Neuron (in vitro differentiated cells): Measurements from ENCODE around the gene HAVCR2.
"Not testable (repeated sequence)": the region's sequence is repeated elsewhere in the genome, so short reads cannot be mapped to it uniquely, and the experiment has no call there.

Experiments used
- H2AFZ ChIP-seq: one replicate; pipeline ENCODE4 v1.6.1; 2013; ENCODE audit warnings: low read depth, mild to moderate bottlenecking, inconsistent platforms, low read length, moderate library complexity
- H3K27me3 ChIP-seq: one replicate; pipeline ENCODE4 v1.6.1; 2013; ENCODE audit warnings: low read length; ENCODE audit not compliant: insufficient read depth
- H3K36me3 ChIP-seq: one replicate; pipeline ENCODE4 v1.6.1; 2013; ENCODE audit warnings: low read length; ENCODE audit not compliant: insufficient read depth
- H3K4me1 ChIP-seq: one replicate; pipeline ENCODE4 v1.6.1; 2013; ENCODE audit warnings: low read length; ENCODE audit not compliant: insufficient read depth
- H3K4me3 ChIP-seq: 2 replicates; pipeline ENCODE4 v1.5.1; 2013; ENCODE audit warnings: mild to moderate bottlenecking, low read length, moderate library complexity
- H3K9me3 ChIP-seq: one replicate; pipeline ENCODE4 v1.6.1; 2013; ENCODE audit warnings: low read length

Gene HAVCR2

DNA sequence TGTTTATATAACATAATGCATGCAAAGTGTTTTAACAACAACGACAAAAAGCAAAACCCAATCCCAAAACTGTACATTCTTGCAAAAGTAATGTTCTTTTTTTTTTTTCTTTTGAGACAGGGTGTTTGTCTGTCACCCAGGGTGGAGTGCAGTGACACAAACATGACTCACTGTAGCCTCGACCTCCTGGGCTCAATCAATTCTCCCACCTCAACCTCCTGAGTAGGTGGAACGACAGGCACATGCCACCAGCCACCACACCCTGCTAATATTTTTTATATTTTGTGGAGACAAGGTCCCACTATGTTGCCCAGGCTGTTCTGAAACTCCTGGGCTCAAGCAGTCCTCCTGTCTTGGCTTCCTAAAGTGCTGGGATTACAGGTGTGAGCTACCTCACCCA is 36.3 kb downstream of the HAVCR2 start:
- Histone ChIP-seq H2AFZ (no peak overlapping the region), H3K36me3 (no peaks in the 10 kb centered on the region), H3K27me3 (peaks cover 2% of the 10 kb centered on the region), H3K4me3 (no peak overlapping the region), H3K9me3 (no peaks in the 10 kb centered on the region), H3K4me1 (no peaks in the 10 kb centered on the region)

DNA sequence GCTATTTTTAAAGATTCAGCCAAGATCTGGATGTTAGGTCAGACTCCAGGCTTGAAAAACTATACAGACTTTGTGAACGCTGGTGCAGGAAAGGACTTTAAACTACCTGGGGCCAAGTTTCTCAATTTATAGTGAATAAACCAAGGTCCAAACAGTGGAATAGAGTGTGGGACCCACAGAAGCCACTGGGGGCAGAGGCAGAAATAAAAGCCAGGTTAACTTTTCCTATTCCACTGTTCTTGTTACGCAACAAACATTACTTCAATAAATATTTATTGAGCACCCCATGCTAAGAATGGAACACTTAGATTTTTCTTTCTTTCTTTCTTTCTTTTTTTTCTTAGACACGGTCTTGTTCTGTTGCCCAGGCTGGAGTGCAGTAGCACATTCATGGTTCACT is 38.9 kb downstream of the HAVCR2 start:
- Histone ChIP-seq H3K9me3 (no peaks in the 10 kb centered on the region), H3K4me1 (no peaks in the 10 kb centered on the region), H3K36me3 (no peaks in the 10 kb centered on the region), H3K27me3 (peaks cover 2% of the 10 kb centered on the region), H2AFZ (no peak overlapping the region), H3K4me3 (no peak overlapping the region)

DNA sequence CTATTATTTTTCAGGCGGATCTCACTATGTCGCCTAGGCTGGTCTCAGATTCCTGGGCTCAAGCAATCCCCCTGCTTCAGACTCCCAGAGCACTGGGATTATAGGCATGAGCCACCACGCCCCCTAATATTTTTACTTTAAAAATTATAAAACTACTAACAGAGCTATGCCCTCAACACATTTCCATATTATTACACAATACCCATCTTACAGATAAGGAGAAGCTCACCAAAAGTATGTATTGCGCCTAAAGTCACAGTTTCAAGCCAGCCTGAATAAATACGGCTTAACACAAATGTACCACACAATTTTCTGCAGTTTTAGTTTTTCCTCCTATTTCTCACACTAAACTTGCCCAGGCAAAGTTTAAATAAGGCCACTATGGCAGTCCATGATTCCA is 40.1 kb downstream of the HAVCR2 start:
- no peaks in the 10 kb centered on the region for H3K36me3 ChIP-seq
- H2AFZ ChIP-seq: no peak overlapping the region
- no peaks in the 10 kb centered on the region for H3K9me3 ChIP-seq
- peaks cover 2% of the 10 kb centered on the region for H3K27me3 ChIP-seq
- no peak overlapping the region for H3K4me3 ChIP-seq
- no peaks in the 10 kb centered on the region for H3K4me1 ChIP-seq

DNA sequence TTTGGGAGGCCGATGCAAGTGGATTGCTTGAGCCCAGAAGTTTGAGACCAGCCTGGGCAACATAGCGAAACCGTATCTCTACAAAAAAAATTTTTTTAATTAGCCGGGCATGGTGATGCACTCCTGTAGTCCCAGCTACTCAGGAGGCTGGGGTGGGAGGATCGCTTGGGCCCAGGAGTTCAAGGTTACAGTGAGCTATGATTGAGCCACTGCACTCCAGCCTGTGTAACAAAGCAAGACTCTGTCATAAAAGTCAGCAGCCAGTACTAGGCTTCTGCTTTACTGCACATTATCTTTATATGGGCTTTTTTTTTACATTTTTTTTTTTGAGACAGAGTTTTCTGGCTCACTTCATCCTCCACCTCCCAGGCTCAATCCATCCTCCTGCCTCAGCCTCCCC is 40.5 kb downstream of the HAVCR2 start:
- peaks cover 2% of the 10 kb centered on the region for H3K27me3 ChIP-seq
- H3K9me3 ChIP-seq: no peaks in the 10 kb centered on the region
- no peak overlapping the region for H3K4me3 ChIP-seq
- no peak overlapping the region for H2AFZ ChIP-seq
- H3K4me1 ChIP-seq: no peaks in the 10 kb centered on the region
- H3K36me3 ChIP-seq: no peaks in the 10 kb centered on the region

DNA sequence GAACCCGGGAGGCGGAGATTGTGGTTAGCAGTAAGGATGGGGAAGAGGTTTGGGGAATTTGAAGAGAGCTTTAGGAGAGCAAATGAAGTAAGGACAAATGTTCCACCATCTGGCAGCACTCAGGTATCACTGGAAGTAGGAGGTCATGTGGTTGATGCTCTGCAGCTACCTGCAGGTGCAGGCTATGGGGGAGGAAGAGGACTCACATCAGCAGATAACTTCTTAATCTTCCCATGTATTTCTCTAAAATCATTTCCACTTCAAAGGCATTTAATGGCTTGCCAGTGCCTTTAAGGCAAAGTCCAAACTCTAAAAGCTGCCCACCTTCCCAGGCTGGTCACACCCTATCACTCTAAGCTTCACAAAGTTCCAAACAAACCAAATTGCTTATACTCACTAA is 41.8 kb downstream of the HAVCR2 start:
- Histone ChIP-seq H2AFZ (no peak overlapping the region), H3K27me3 (no peaks in the 10 kb centered on the region), H3K4me1 (no peaks in the 10 kb centered on the region), H3K36me3 (no peaks in the 10 kb centered on the region), H3K9me3 (no peaks in the 10 kb centered on the region), H3K4me3 (no peak overlapping the region)

DNA sequence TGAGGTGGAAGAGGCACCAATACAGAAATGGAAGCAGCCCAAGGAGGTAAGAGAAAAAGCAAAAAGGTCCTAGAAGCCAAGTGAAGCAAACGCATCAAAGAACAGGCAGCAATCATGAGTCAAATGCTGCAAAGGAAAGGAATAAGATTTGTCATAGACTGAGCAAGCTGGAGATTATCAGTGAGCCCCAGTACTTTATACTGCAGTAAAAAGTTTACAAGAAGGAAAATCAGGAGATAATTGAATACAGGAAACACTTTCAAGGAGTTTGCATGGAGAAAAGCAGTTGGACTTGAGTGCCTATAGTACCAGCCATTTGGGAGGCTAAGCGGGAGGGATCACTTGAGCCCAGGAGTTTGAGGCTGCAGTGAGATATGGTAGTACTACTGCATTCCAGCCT is 42.8 kb downstream of the HAVCR2 start:
- Histone ChIP-seq H3K4me1 (no peaks in the 10 kb centered on the region), H3K36me3 (no peaks in the 10 kb centered on the region), H3K9me3 (no peaks in the 10 kb centered on the region), H2AFZ (no peak overlapping the region), H3K4me3 (no peak overlapping the region), H3K27me3 (no peaks in the 10 kb centered on the region)

DNA sequence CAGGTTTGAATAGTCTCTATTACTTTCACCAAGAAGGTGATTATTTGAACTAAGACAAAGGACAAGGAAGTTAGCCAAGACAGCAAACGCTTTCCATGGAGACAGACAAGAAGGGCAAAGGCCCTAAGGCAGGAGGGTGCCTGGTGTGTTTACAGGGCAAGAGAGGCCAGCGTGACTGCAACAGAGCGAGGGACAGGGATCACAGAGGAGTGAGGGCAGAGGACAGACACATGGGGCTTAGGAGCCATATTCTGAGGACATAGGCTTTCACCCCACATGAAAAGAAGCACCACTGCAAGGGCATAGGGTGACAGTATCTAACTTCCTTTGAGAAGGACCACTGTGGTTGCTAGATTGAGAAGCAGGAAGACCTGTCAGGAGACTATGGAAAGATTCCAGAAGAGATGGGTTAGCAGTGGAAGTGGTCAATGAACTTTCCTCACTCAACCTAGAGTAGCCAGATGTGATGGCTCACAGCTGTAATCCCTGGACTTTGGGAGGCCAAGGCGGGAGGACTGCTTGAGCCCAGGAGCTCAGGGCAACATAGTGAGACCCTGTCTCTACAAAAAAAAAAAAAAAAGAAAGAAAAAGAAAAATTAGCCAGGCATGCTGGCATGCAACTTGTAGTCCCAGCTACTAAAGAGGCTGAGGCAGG is 44.9 kb downstream of the HAVCR2 start:
- no peak overlapping the region for H2AFZ ChIP-seq
- H3K4me3 ChIP-seq: no peak overlapping the region
- H3K4me1 ChIP-seq: no peaks in the 10 kb centered on the region

DNA sequence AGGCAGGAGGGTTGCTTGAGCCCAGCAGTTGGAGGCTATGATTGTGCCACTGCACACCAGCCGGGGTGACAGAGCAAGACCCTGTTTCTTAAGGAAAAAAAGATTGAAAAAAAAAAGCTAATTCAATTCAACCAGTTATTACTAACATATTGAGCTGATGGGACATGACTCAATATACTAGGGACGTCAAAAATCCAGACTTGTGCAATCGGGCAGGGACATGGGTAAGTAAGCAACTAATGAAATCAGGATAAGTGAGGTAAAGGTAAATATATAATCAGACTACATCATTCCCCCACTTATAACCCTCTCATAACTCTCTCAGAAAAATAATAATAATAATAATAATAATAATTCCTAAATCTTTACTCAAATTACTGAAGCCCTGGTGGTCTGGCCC is 49.0 kb downstream of the HAVCR2 start:
- Histone ChIP-seq H3K36me3 (no peaks in the 10 kb centered on the region), H3K4me1 (no peaks in the 10 kb centered on the region), H2AFZ (no peak overlapping the region), H3K4me3 (no peak overlapping the region), H3K27me3 (no peaks in the 10 kb centered on the region), H3K9me3 (no peaks in the 10 kb centered on the region)

More for the DNA sequence above, 44.9 kb downstream of the HAVCR2 start:
- no peaks in the 10 kb centered on the region for H3K9me3 ChIP-seq
- H3K27me3 ChIP-seq: no peaks in the 10 kb centered on the region
- no peaks in the 10 kb centered on the region for H3K36me3 ChIP-seq

DNA sequence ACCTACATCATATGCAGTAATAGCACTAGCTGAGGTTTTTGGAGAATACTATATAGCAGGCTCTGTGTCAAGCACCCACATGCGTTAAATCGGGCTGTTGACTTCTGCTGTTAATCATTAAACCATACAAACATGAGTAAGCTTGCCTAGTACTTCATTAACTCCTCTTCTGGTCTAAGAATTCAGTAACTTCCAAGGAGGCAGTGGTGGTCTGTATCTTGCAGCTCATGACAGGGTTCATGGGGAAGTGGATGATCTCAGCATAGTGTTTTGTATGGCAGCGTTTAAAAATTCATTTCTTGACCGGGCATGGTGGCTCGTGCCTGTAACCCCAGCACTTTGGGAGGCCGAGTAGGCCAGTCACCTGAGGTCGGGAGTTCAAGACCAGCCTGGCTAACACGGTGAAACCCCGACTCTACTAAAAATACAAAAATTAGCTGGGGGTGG is 49.7 kb downstream of the HAVCR2 start, which contains the start of gene HAVCR1:
Gene HAVCR1 (minus strand): TSS at position 24 of the 447 bp plus-strand sequence. CDS start 1,173 bp downstream, outside the sequence.
- H3K27me3 ChIP-seq: no peaks in the 10 kb centered on the region
- no peak within 1 kb of the TSS for H3K4me3 ChIP-seq
- H3K36me3 ChIP-seq: no peaks in the 10 kb centered on the region
- H3K4me1 ChIP-seq: no peaks in the 10 kb centered on the region
- no peak within 1 kb of the TSS for H2AFZ ChIP-seq
- no peaks in the 10 kb centered on the region for H3K9me3 ChIP-seq

DNA sequence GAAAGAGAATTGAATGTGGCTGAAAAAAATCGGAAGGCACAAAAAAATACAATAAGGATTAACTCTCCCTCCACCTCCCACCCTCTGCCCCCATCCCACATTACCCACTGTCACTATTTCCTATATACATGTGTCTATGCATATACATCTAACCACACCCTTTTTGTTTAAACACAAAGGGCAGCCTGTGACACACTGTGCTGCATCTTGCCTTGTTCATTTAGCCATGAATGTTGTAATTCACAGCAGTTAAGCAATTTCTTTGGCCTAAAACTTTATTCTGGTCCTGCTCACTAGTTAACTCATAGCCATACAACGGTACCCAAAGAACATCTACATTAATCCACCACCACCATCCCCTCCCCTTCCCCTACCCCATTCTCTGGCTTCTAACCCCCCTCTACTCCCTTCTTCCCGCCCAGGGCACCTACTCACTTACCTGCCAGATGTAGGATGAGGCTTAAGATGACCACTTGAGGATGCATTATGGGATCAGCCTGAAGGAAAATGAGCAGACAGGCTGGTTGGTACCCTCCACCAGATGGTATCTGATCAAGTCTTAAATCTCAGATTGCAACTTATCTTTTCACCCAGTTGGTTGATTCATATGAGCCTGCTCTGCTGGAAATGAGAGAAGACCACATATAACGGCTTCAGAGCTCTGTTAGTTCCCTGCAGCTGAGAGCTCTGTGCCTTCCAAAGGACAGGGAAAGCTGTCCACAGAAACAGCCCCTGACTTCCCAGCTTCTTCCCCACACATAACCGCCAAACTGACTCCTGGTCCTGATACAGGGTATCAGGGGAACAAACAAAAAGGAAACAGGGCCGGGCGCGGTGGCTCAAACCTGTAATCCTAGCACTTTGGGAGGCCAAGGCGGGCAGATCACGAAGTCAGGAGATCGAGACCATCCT is 51.1 kb downstream of the HAVCR2 start:
- H3K27me3 ChIP-seq: no peaks in the 10 kb centered on the region
- H3K4me1 ChIP-seq: no peaks in the 10 kb centered on the region
- no peaks in the 10 kb centered on the region for H3K36me3 ChIP-seq
- no peak overlapping the region for H2AFZ ChIP-seq
- no peak overlapping the region for H3K4me3 ChIP-seq
- H3K9me3 ChIP-seq: no peaks in the 10 kb centered on the region

DNA sequence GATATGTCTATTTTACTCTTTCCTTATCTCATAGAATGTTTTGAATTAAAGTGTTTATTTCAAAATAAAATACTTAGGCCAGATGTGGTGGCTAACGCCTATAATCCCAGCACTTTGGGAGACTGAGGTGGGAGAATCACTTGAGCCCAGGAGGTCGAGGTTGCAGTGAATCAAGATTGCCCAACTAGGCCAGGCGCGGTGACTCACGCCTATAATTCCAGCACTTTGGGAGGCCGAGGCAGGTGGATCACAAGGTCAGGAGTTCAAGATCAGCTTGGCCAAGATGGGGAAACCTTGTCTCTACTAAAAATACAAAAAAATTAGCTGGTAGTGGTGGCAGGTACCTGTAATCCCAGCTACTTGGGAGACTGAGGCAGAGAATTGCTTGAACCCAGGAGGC is 52.0 kb downstream of the HAVCR2 start:
- H3K4me1 ChIP-seq, H3K4me3 ChIP-seq, H3K27me3 ChIP-seq, H2AFZ ChIP-seq, H3K9me3 ChIP-seq, H3K36me3 ChIP-seq: not testable (repeated sequence)

DNA sequence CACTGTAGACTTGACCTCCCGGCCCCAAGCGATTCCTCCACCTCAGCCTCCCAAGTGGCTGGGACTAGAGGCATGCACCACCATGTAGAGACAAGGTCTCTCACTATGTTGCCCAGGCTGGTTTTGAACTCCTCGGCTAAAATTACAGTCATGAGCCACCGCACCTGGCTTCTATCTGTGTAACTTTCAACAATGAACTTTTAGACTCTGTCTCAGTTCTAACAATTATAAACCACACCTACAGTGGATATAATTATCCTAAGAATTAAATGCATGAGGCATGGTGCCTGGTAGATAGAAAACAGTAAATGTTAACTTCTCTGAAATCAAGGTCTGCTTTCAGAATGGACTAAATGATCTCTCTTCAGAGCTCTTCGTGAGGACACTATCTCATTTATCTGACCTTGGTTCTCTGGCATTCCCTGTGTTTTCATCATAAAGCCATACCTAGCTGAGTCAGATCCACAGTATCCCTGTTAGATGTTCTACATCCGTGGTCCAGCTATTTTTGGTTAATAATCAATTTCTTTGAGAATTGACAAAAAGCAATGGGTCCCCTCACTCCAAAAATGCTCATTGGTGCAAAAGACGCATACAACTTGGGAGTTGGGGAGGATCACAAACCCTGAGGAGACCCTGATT is 57.1 kb downstream of the HAVCR2 start:
- Histone ChIP-seq H3K36me3 (no peaks in the 10 kb centered on the region), H3K9me3 (no peaks in the 10 kb centered on the region), H2AFZ (no peak overlapping the region), H3K27me3 (no peaks in the 10 kb centered on the region), H3K4me3 (no peak overlapping the region), H3K4me1 (no peaks in the 10 kb centered on the region)

DNA sequence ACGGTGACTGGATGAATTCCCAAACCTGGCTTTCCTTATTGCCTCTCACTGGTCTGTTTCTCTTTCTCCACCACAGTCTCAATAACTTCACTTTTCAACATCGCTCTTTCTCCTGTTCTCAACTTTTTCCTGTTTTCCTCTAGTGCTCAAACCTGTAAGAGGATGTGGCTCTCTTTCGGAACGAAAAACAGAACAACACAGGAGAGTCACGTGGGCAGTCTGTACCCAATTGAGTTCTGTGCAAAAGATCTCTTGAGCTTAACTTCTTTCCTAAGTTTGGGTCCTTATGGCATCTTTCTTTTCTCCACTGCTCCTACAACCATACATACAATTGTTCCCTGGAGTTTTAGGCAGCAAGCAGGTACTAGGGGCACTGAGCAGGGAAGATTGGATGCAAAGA is 58.8 kb downstream of the HAVCR2 start:
- Histone ChIP-seq H3K9me3 (no peaks in the 10 kb centered on the region), H3K4me1 (no peaks in the 10 kb centered on the region), H3K27me3 (no peaks in the 10 kb centered on the region), H3K4me3 (no peak overlapping the region), H2AFZ (no peak overlapping the region), H3K36me3 (no peaks in the 10 kb centered on the region)
